Measurements from ENCODE around the gene RANBP17.

Gene RANBP17

GRCh38 chr5:171306781-171307591 is 445.2 kb downstream of the RANBP17 start:
- no peak for DNase-seq

GRCh38 chr5:171307789-171308452 is 446.1 kb downstream of the RANBP17 start:
- no peak for DNase-seq

GRCh38 chr5:171308453-171309275 is 446.8 kb downstream of the RANBP17 start, which contains the start of gene TLX3:
TLX3 (plus strand) TSS chr5:171309248; CDS start chr5:171309366, 118 bp downstream.
- DNase-seq: no peak

GRCh38 chr5:171309276-171310211 is 447.7 kb downstream of the RANBP17 start:
- no peak for DNase-seq

GRCh38 chr5:171310212-171310818 is 448.5 kb downstream of the RANBP17 start:
- DNase-seq: no peak

GRCh38 chr5:171310819-171311321 is 449.1 kb downstream of the RANBP17 start:
- no peak for DNase-seq

GRCh38 chr5:171311322-171312077 is 449.7 kb downstream of the RANBP17 start:
- no peak for DNase-seq

GRCh38 chr5:171312129-171312974 is 450.5 kb downstream of the RANBP17 start:
- DNase-seq: no peak

- DNase-seq: no peak
Observed at GRCh38 chr5:171313481-171314206, 451.8 kb downstream of the RANBP17 start.

GRCh38 chr5:171314728-171315385 is 453.0 kb downstream of the RANBP17 start:
- DNase-seq: no peak

GRCh38 chr5:171315386-171315891 is 453.6 kb downstream of the RANBP17 start:
- no peak for DNase-seq

- no peak for DNase-seq
Observed at GRCh38 chr5:171315925-171316257, 454.1 kb downstream of the RANBP17 start.

- no peak for DNase-seq
Observed at GRCh38 chr5:171316258-171317121, 454.7 kb downstream of the RANBP17 start.

GRCh38 chr5:171317230-171317629 is 455.4 kb downstream of the RANBP17 start:
- no peak for DNase-seq

GRCh38 chr5:171318026-171318425 is 456.2 kb downstream of the RANBP17 start:
- no peak for DNase-seq

- no peak for DNase-seq
Observed at GRCh38 chr5:171321447-171321846, 459.6 kb downstream of the RANBP17 start.

- DNase-seq: no peak
Observed at GRCh38 chr5:171322527-171322926, 460.7 kb downstream of the RANBP17 start.

All from NCI-H1417 treated with DMSO at 0.1 percent for 48 hours (cell line).